ENCODE data around the gene BAIAP2L1.

DNA sequence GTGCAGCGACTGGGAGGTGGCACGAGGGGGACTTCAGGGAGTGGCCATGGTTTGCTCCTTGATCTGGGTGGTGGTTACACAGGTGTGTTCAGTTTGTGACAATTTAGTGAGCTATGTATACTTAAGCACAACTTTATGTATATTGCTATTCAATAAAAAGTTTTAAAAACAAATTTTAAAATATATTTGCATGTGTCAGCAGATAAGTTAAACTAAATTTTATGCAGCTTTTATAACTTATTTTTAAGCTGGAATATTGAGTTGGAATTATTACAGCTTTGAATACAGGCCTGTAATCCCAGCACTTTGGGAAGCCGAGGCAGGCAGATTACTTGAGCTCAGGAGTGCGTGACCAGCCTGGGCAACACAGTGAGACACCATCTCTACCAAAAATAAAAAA is 5.4 kb downstream of the BAIAP2L1 start:
- TF ChIP-seq, protein P1, sequence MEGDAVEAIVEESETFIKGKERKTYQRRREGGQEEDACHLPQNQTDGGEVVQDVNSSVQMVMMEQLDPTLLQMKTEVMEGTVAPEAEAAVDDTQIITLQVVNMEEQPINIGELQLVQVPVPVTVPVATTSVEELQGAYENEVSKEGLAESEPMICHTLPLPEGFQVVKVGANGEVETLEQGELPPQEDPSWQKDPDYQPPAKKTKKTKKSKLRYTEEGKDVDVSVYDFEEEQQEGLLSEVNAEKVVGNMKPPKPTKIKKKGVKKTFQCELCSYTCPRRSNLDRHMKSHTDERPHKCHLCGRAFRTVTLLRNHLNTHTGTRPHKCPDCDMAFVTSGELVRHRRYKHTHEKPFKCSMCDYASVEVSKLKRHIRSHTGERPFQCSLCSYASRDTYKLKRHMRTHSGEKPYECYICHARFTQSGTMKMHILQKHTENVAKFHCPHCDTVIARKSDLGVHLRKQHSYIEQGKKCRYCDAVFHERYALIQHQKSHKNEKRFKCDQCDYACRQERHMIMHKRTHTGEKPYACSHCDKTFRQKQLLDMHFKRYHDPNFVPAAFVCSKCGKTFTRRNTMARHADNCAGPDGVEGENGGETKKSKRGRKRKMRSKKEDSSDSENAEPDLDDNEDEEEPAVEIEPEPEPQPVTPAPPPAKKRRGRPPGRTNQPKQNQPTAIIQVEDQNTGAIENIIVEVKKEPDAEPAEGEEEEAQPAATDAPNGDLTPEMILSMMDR (optimal IDR thresholded peaks at IDR 0.05 in 1 of 3, IDR thresholded peaks at IDR 0.05 in 1 of 3, conservative IDR thresholded peaks at IDR 0.05 in 1 of 3; ENCODE audit: extremely low read depth in 1 of 3, insufficient read depth in 2 of 3, low read length in 3 of 3): no peak
- no peak for TF ChIP-seq EZH2 (IDR thresholded peaks at IDR 0.05; ENCODE audit: low read length)

Data from keratinocyte (primary cell).